Transverse colon (tissue), 3 donors: ENCODE measurements around the gene FAM114A1.

ENCODE experiments used
- EP300 ChIP-seq: sonication (generic); formaldehyde crosslinking; IDR thresholded peaks from one replicate; pipeline ENCODE4 v1.6.1; 2017; ENCODE audit warnings: antibody characterized with exemption, low read depth
- POLR2A ChIP-seq: fragments of 450-650 bp; IDR thresholded peaks from one replicate; pipeline ENCODE4 v1.6.1; 2016; ENCODE audit warnings: antibody characterized with exemption, mild to moderate bottlenecking, moderate library complexity
- TF ChIP-seq, protein P1 (sequence below), 5 experiments: fragments of 200-600 bp in 3 of 5; fragments of 450-650 bp in 2 of 5; sonication (generic) in 3 of 5; IDR thresholded peaks; 1 replicate in 2 of 5; 2 replicates in 3 of 5; pipeline ENCODE4 v1.5.1; 2016 to 2017; ENCODE audit warnings: antibody characterized with exemption in 5 of 5, inconsistent platforms in 3 of 5, mild to moderate bottlenecking in 2 of 5, moderate library complexity in 1 of 5

DNA sequence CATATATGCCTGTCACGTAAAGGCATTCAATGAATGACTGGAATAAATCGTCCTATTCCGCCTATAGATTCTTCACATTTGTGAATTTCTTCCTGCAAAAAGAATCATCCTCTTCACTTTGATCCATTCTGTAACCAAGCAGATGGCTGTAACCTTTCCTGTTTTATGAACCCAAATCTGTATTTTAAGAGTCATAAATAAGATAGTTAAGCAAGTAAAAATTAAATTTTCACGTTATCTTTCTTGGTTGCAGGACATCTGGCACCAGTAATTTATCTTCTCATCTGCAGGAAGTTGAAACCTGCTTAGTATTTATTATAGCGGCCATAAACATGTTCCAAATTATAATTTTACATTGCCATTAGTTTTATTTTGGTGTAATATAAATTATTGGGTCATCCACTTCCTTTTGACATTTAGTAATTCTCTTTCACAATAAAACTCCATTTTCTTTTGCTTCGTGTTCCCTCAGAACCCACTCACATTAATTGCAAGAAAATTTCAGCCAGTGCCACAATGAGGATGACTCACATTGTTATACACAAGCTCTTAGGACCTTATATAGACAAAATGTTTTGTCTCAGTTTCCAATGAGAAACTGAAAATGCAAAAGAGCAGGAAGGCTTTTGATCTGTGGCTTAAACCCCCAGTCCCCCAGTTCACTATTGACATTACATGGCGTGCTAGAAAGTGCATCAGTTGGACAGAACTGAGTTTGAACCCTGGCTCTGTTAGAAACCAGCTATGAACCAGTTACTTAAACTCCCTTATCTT, 113.5 kb downstream of the FAM114A1 start:
- TF ChIP-seq, protein P1, sequence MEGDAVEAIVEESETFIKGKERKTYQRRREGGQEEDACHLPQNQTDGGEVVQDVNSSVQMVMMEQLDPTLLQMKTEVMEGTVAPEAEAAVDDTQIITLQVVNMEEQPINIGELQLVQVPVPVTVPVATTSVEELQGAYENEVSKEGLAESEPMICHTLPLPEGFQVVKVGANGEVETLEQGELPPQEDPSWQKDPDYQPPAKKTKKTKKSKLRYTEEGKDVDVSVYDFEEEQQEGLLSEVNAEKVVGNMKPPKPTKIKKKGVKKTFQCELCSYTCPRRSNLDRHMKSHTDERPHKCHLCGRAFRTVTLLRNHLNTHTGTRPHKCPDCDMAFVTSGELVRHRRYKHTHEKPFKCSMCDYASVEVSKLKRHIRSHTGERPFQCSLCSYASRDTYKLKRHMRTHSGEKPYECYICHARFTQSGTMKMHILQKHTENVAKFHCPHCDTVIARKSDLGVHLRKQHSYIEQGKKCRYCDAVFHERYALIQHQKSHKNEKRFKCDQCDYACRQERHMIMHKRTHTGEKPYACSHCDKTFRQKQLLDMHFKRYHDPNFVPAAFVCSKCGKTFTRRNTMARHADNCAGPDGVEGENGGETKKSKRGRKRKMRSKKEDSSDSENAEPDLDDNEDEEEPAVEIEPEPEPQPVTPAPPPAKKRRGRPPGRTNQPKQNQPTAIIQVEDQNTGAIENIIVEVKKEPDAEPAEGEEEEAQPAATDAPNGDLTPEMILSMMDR (IDR thresholded peaks at IDR 0.05) = no peak
- TF ChIP-seq POLR2A = no peak
- no peak for TF ChIP-seq EP300
